GM19455 (cell line): ENCODE results near the gene COL5A1.

ENCODE experiments used
- ATAC-seq: cut with Tn5 transposase; IDR thresholded peaks from one replicate; pipeline ENCODE4 v1.9.1; 2021; ENCODE audit not compliant: unreplicated experiment

Gene COL5A1

GRCh38 chr9:134782921-134783698 lies 141.5 kb downstream of the COL5A1 start:
- no peak for ATAC-seq

GRCh38 chr9:134783699-134784039 lies 142.1 kb downstream of the COL5A1 start:
- no peak for ATAC-seq

- no peak for ATAC-seq
Measured at GRCh38 chr9:134784577-134785305, 143.1 kb downstream of the COL5A1 start.

GRCh38 chr9:134785325-134786108 lies 143.9 kb downstream of the COL5A1 start:
- ATAC-seq, result no peak

GRCh38 chr9:134787601-134788531 lies 146.3 kb downstream of the COL5A1 start:
- no peak for ATAC-seq

- ATAC-seq, result no peak
Measured at GRCh38 chr9:134789168-134789567, 147.6 kb downstream of the COL5A1 start.

GRCh38 chr9:134791009-134791408 lies 149.4 kb downstream of the COL5A1 start:
- ATAC-seq, result no peak

- ATAC-seq, result no peak
Measured at GRCh38 chr9:134792627-134793026, 151.0 kb downstream of the COL5A1 start.

- no peak for ATAC-seq
Measured at GRCh38 chr9:134793288-134794188, 151.9 kb downstream of the COL5A1 start.

- ATAC-seq, result no peak
Measured at GRCh38 chr9:134794663-134795370, 153.2 kb downstream of the COL5A1 start.

GRCh38 chr9:134795446-134795845 lies 153.8 kb downstream of the COL5A1 start:
- ATAC-seq, result no peak

- no peak for ATAC-seq
Measured at GRCh38 chr9:134796882-134797281, 155.3 kb downstream of the COL5A1 start.

GRCh38 chr9:134800791-134801339 lies 159.3 kb downstream of the COL5A1 start:
- no peak for ATAC-seq

GRCh38 chr9:134802216-134802795 lies 160.7 kb downstream of the COL5A1 start:
- ATAC-seq, result no peak

- no peak for ATAC-seq
Measured at GRCh38 chr9:134804871-134805270, 163.3 kb downstream of the COL5A1 start.

GRCh38 chr9:134807716-134808446 lies 166.3 kb downstream of the COL5A1 start:
- ATAC-seq, result no peak

- ATAC-seq, result no peak
Measured at GRCh38 chr9:134808447-134808792, 166.8 kb downstream of the COL5A1 start.

GRCh38 chr9:134809292-134809691 lies 167.7 kb downstream of the COL5A1 start:
- no peak for ATAC-seq
